IMR-90 (cell line): ENCODE data around the gene WBP1.

Experiments
- BHLHE40 ChIP-seq: fragments of 150-350 bp; IDR thresholded peaks from 2 replicates; pipeline ENCODE4 v1.6.1; 2016; ENCODE audit warnings: mild to moderate bottlenecking, low read depth, low read length
- CEBPB ChIP-seq: IDR thresholded peaks from 2 replicates; pipeline ENCODE4 v1.6.1; 2012; ENCODE audit warnings: low read depth, low read length, improper control_type of control experiment
- CHD1 ChIP-seq: IDR thresholded peaks from 2 replicates; pipeline ENCODE4 v1.6.1; 2012; ENCODE audit warnings: low read depth, low read length, improper control_type of control experiment
- FOS ChIP-seq: fragments of 150-350 bp; IDR thresholded peaks from 2 replicates; pipeline ENCODE4 v1.6.1; 2016; ENCODE audit warnings: low read depth, low read length
- MAFK ChIP-seq: IDR thresholded peaks from 2 replicates; pipeline ENCODE4 v1.6.1; 2012; ENCODE audit warnings: low read depth, low read length, improper control_type of control experiment
- MAZ ChIP-seq: IDR thresholded peaks from 2 replicates; pipeline ENCODE4 v1.6.1; 2012; ENCODE audit warnings: low read depth, mild to moderate bottlenecking, low read length, improper control_type of control experiment, moderate library complexity, borderline replicate concordance
- MXI1 ChIP-seq: IDR thresholded peaks from 2 replicates; pipeline ENCODE4 v1.6.1; 2012; ENCODE audit warnings: low read depth, mild to moderate bottlenecking, low read length, moderate library complexity, borderline replicate concordance
- POLR2A ChIP-seq: IDR thresholded peaks from 2 replicates; pipeline ENCODE4 v1.6.1; 2012; ENCODE audit warnings: mild to moderate bottlenecking, low read depth, low read length
- RAD21 ChIP-seq: IDR thresholded peaks from 2 replicates; pipeline ENCODE4 v1.6.1; 2012; ENCODE audit warnings: low read length, improper control_type of control experiment
- RCOR1 ChIP-seq: IDR thresholded peaks from 2 replicates; pipeline ENCODE4 v1.6.1; 2012; ENCODE audit warnings: mild to moderate bottlenecking, low read length, improper control_type of control experiment; ENCODE audit not compliant: insufficient replicate concordance
- RFX5 ChIP-seq: IDR thresholded peaks from 2 replicates; pipeline ENCODE4 v1.8.0; 2012; ENCODE audit warnings: low read depth, mild to moderate bottlenecking, low read length, moderate library complexity
- SMC3 ChIP-seq: fragments of 150-350 bp; IDR thresholded peaks from 2 replicates; pipeline ENCODE4 v1.6.1; 2016; ENCODE audit warnings: low read depth, mild to moderate bottlenecking, antibody characterized with exemption, low read length, moderate library complexity
- TF ChIP-seq, protein P1 (sequence below): conservative IDR thresholded peaks from 2 replicates; pipeline ENCODE4 v1.5.1; 2012; ENCODE audit warnings: mild to moderate bottlenecking, low read depth, low read length, improper control_type of control experiment
- TF ChIP-seq, protein P2 (sequence below): fragments of 150-350 bp; IDR thresholded peaks from 2 replicates; pipeline ENCODE4 v1.6.1; 2017; ENCODE audit warnings: mild to moderate bottlenecking, antibody characterized with exemption, low read length, low read depth

DNA sequence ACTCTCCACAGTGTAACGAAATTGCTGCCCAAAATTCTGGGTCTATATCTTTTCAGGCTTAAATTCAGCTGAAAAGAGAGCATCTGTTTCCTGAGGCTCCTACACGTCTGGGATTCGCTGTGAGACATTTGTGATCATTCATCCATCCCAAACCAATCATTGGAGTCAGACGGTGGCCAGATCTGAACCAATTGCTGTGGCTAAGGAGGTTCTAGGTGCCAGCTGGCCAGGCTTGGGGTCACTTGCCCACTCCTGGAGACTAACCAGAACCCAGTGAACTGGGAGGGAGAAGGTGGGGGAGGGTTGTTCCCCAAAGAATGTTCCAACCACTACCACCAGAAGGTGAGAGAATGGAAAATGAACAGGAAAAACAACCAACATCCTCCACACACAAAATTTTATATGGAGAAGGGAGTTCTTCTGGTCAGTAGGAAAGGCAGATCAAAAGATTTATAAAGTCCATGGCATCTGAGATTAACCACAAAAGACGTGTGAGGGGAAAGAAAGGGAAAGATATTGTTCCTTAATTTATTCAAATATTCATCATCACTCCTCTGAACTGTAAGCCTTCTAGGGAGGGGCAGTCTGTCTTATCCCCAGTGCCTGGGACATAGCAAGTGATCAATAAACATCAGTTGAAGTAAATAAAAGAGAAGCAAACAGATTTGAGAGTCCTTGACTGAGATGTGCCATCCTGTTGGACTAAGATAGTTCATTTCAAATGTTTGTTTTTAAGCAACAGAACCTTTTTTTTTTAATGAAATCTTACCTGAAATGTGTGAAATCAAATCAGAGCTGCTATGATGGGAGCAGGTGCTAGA is 13.5 kb upstream of the WBP1 start:
- TF ChIP-seq MAZ (no peak), FOS (no peak), POLR2A (no peak), BHLHE40 (no peak), SMC3 (no peak), RFX5 (no peak), MXI1 (no peak), MAFK (no peak), RAD21 (no peak), CEBPB (no peak), RCOR1 (no peak), CHD1 (no peak)
- TF ChIP-seq, protein P1, sequence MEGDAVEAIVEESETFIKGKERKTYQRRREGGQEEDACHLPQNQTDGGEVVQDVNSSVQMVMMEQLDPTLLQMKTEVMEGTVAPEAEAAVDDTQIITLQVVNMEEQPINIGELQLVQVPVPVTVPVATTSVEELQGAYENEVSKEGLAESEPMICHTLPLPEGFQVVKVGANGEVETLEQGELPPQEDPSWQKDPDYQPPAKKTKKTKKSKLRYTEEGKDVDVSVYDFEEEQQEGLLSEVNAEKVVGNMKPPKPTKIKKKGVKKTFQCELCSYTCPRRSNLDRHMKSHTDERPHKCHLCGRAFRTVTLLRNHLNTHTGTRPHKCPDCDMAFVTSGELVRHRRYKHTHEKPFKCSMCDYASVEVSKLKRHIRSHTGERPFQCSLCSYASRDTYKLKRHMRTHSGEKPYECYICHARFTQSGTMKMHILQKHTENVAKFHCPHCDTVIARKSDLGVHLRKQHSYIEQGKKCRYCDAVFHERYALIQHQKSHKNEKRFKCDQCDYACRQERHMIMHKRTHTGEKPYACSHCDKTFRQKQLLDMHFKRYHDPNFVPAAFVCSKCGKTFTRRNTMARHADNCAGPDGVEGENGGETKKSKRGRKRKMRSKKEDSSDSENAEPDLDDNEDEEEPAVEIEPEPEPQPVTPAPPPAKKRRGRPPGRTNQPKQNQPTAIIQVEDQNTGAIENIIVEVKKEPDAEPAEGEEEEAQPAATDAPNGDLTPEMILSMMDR = no peak
- TF ChIP-seq, protein P2, sequence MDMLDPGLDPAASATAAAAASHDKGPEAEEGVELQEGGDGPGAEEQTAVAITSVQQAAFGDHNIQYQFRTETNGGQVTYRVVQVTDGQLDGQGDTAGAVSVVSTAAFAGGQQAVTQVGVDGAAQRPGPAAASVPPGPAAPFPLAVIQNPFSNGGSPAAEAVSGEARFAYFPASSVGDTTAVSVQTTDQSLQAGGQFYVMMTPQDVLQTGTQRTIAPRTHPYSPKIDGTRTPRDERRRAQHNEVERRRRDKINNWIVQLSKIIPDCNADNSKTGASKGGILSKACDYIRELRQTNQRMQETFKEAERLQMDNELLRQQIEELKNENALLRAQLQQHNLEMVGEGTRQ = no peak
